RWPE2 (cell line): ENCODE results near the gene HSP90AA1.
"Not testable (repeated sequence)": the region's sequence is repeated elsewhere in the genome, so short reads cannot be mapped to it uniquely, and the experiment has no call there.

Experiments used
- ATAC-seq: fragments of 200-7000 bp; cut with Tn5 transposase; 3 replicates; pipeline ENCODE4 v1.9.1; 2021; ENCODE audit warnings: low read depth
- DNase-seq: peaks from one replicate; pipeline ENCODE4 v3.0.0-alpha.2; 2020; ENCODE audit warnings: low spot score
- H3K27ac ChIP-seq: fragments of 450-650 bp; 2 replicates; pipeline ENCODE4 v1.5.1; 2017; ENCODE audit warnings: mild to moderate bottlenecking; ENCODE audit not compliant: poor library complexity, severe bottlenecking
- H3K27me3 ChIP-seq: fragments of 250-450 bp; sonication (Bioruptor Pico); 2 replicates; pipeline ENCODE4 v1.5.1; 2021; ENCODE audit warnings: mild to moderate bottlenecking, moderate library complexity; ENCODE audit not compliant: insufficient read depth, poor library complexity, severe bottlenecking
- H3K36me3 ChIP-seq: fragments of 250-450 bp; sonication (Bioruptor Pico); 2 replicates; pipeline ENCODE4 v1.5.1; 2020; ENCODE audit warnings: low read depth, mild to moderate bottlenecking, moderate library complexity
- H3K4me1 ChIP-seq: fragments of 250-450 bp; sonication (Bioruptor Pico); 2 replicates; pipeline ENCODE4 v1.5.1; 2021; ENCODE audit warnings: mild to moderate bottlenecking, moderate library complexity; ENCODE audit not compliant: insufficient read depth, poor library complexity, severe bottlenecking
- H3K4me3 ChIP-seq: fragments of 250-450 bp; sonication (Bioruptor Pico); 2 replicates; pipeline ENCODE4 v1.5.1; 2021; ENCODE audit warnings: mild to moderate bottlenecking, moderate library complexity; ENCODE audit not compliant: severe bottlenecking
- H3K9me3 ChIP-seq: fragments of 250-450 bp; sonication (Bioruptor Pico); 2 replicates; pipeline ENCODE4 v1.5.1; 2021; ENCODE audit warnings: mild to moderate bottlenecking, moderate library complexity; ENCODE audit not compliant: severe bottlenecking
- CTCF ChIP-seq: fragments of 450-650 bp; IDR thresholded peaks from one replicate; pipeline ENCODE4 v1.5.1; 2017; ENCODE audit warnings: mild to moderate bottlenecking, moderate library complexity; ENCODE audit not compliant: poor library complexity, severe bottlenecking

HSP90AA1 gene

DNA sequence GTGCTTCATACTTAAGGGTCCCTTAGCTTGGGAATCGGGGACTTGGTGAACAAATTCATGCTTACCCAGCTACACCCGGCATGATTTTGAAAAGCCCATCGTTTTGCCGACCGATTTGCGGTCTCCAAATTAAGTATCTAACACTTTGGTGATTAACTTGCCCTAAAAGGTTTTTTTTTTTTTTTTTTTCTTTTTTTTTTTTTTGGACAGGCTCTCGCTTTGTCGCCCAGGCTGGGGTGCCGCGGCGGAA, 843 bp upstream of the HSP90AA1 start:
- Histone ChIP-seq H3K9me3 (no peaks in the 10 kb centered on the region), H3K27ac (peak overlapping the region; percentile 82), H3K4me3 (peak overlapping the region; percentile 54), H3K27me3 (no peaks in the 10 kb centered on the region), H3K4me1 (peaks cover 27% of the 10 kb centered on the region), H3K36me3 (peaks cover 36% of the 10 kb centered on the region)
- ATAC-seq, result no peak
- no peak for TF ChIP-seq CTCF
- DNase-seq, result no peak

- TF ChIP-seq CTCF, result no peak
- H3K4me3 ChIP-seq, result peak overlapping the region; percentile 54
- ATAC-seq (peak; percentile 15), DNase-seq (no peak)
- H3K27me3 ChIP-seq, result no peaks in the 10 kb centered on the region
- H3K36me3 ChIP-seq, result peaks cover 47% of the 10 kb centered on the region
- H3K9me3 ChIP-seq, result no peaks in the 10 kb centered on the region
- peaks cover 27% of the 10 kb centered on the region for H3K4me1 ChIP-seq
- H3K27ac ChIP-seq, result peak overlapping the region; percentile 82
These were observed 204 bp downstream of the HSP90AA1 start for GRCh38 chr14:102086709-102086971.

DNA sequence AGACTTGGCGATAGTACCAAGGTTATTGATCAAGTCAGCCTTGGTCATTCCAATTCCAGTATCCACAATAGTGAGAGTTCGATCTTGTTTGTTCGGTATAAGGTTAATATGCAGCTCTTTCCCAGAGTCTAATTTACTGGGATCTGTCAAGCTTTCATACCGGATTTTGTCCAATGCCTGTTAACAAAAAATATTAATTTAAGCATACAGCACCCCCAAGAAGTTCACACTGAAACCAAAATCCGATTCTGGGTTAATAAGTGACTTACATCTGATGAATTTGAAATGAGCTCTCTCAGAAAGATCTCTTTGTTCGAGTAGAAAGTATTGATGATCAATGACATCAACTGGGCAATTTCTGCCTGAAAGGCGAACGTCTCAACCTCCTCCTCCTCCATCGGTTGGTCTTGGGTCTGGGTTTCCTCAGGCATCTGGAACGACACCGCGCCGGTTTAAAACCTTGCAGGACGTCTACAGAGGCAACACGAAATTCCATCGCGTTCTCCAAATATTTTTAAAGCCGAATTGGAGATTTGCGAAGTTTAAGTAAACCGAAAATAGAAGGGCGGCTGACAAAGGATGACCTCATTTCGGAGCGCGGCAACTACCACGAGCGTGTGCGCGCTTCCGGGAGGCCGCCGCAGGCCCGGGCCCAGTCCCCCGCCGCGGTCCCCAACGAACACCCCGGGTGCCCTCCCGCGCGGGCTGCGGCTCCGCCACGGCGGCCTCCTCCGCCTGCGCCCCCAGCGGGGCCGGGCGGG, 716 bp downstream of the HSP90AA1 start:
- no peak for TF ChIP-seq CTCF
- Histone ChIP-seq H3K36me3 (peaks cover 52% of the 10 kb centered on the region), H3K27me3 (no peaks in the 10 kb centered on the region), H3K27ac (peak overlapping the region; percentile 82), H3K4me3 (peak overlapping the region; percentile 54), H3K9me3 (no peaks in the 10 kb centered on the region), H3K4me1 (peaks cover 27% of the 10 kb centered on the region)
- ATAC-seq (peak; percentile 7), DNase-seq (no peak)

GRCh38 chr14:102085488-102085887, 1.4 kb downstream of the HSP90AA1 start:
- H3K9me3 ChIP-seq, result no peaks in the 10 kb centered on the region
- H3K27ac ChIP-seq, result peak overlapping the region; percentile 82
- no peak for TF ChIP-seq CTCF
- H3K36me3 ChIP-seq, result peaks cover 58% of the 10 kb centered on the region
- H3K4me1 ChIP-seq, result peaks cover 27% of the 10 kb centered on the region
- peak overlapping the region; percentile 54 for H3K4me3 ChIP-seq
- DNase-seq (no peak), ATAC-seq (no peak)
- H3K27me3 ChIP-seq, result no peaks in the 10 kb centered on the region

DNA sequence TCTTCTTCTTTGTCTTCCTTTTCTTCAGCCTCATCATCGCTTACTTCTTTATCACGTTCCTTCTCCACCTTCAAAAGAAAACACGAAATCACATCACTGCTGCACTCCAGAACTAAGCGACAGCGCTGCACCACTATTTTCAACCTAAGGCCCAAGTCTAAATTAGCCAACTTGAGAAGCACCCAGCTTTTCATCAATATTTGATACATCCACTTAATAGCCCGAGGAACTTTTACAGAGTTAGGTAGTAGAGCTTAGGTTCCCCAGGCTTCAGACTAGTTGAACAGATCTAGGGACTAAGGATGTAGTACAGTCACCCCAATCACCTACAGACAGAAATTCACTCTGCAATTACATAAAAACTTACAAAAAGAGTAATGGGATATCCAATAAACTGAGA, 1.9 kb downstream of the HSP90AA1 start:
- no peak for ATAC-seq
- H3K4me3 ChIP-seq, result peak overlapping the region; percentile 54

GRCh38 chr14:102084522-102084921, 2.3 kb downstream of the HSP90AA1 start:
- not testable (repeated sequence) for H3K9me3 ChIP-seq, DNase-seq, ATAC-seq, H3K4me3 ChIP-seq, H3K27me3 ChIP-seq
- H3K4me1 ChIP-seq, result peaks cover 27% of the 10 kb centered on the region
- peak overlapping the region; percentile 82 for H3K27ac ChIP-seq
- H3K36me3 ChIP-seq, result peaks cover 68% of the 10 kb centered on the region

More for the DNA sequence above, 1.9 kb downstream of the HSP90AA1 start:
- TF ChIP-seq CTCF, result no peak
- no peaks in the 10 kb centered on the region for H3K9me3 ChIP-seq
- peak overlapping the region; percentile 82 for H3K27ac ChIP-seq
- no peaks in the 10 kb centered on the region for H3K27me3 ChIP-seq
- peaks cover 64% of the 10 kb centered on the region for H3K36me3 ChIP-seq
- DNase-seq, result no peak
- H3K4me1 ChIP-seq, result peaks cover 27% of the 10 kb centered on the region
